Large intestine (tissue), 12 donors: Measurements from ENCODE around the gene MDK. TPM values are rescaled to one million over a fixed set of nuclear protein-coding genes. Genes with fewer than 3 reads are reported as not detected.

ENCODE experiments used
- DNase-seq, 2 donors: peaks; one replicate each; pipeline versions ENCODE4 v3.0.0 to v3.0.0-alpha.2; 2013
- H3K27ac ChIP-seq: one replicate; pipeline ENCODE4 v1.5.1; 2013; ENCODE audit warnings: low read length
- H3K27me3 ChIP-seq: 2 replicates; pipeline ENCODE4 v1.6.1; 2013; ENCODE audit warnings: low read length; ENCODE audit not compliant: control insufficient read depth, insufficient read depth
- H3K36me3 ChIP-seq: 2 replicates; pipeline ENCODE4 v1.6.1; 2013; ENCODE audit warnings: low read length; ENCODE audit not compliant: control insufficient read depth, insufficient read depth
- H3K4me1 ChIP-seq: one replicate; pipeline ENCODE4 v1.6.1; 2013; ENCODE audit warnings: low read length; ENCODE audit not compliant: control insufficient read depth, insufficient read depth
- H3K4me3 ChIP-seq: one replicate; pipeline ENCODE4 v1.5.1; 2013; ENCODE audit warnings: low read length
- H3K9me3 ChIP-seq: one replicate; pipeline ENCODE4 v1.6.1; 2013; ENCODE audit warnings: mild to moderate bottlenecking, low read depth, low read length, moderate library complexity; ENCODE audit not compliant: control insufficient read depth
- WGBS: methylation state at CpG from one replicate; pipeline ENCODE4 v1.1.5; 2013; ENCODE audit warnings: low lambda C conversion rate; ENCODE audit not compliant: insufficient coverage; 5-methylcytosine and 5-hydroxymethylcytosine counted together
- long read RNA-seq, 11 donors: transcript quantifications; one replicate each; lab custom pipeline, GENCODE V29; 2026
- polyA plus RNA-seq: library from polyadenylated mRNA; unstranded; fragments of 120-200 nt; gene quantifications from one replicate; pipeline ENCODE4 v1.2.1, GENCODE V29; 2013

Gene MDK
- 232 TPM for polyA plus RNA-seq
- long read RNA-seq, donor 1, transcript MDK-205 (5 exons, 1,166 nt), result minor isoform, 14 of 91 reads
- long read RNA-seq, donor 1, transcript MDK-206 (4 exons, 1,026 nt), result minor isoform, 9 of 91 reads
- long read RNA-seq, donor 1, transcript MDK-203 (5 exons, 828 nt), result major isoform, 57 of 91 reads
- long read RNA-seq, donor 1, partial matches to known transcripts, result 7 of 91 reads
- long read RNA-seq, donor 1, other reads (novel, unspliced or antisense), result 0 of 91 reads
- long read RNA-seq, donor 2, transcript MDK-206 (4 exons, 1,026 nt), result minor isoform, 20 of 170 reads
- long read RNA-seq, donor 2, transcript MDK-205 (5 exons, 1,166 nt), result minor isoform, 15 of 170 reads
- long read RNA-seq, donor 2, transcript MDK-203 (5 exons, 828 nt), result major isoform, 99 of 170 reads
- long read RNA-seq, donor 2, partial matches to known transcripts, result 30 of 170 reads
- long read RNA-seq, donor 2, other reads (novel, unspliced or antisense), result 0 of 170 reads
- long read RNA-seq, donor 3, result 0 reads
- long read RNA-seq, donor 4, transcript MDK-203 (5 exons, 828 nt), result major isoform, 9 of 12 reads
- long read RNA-seq, donor 4, partial matches to known transcripts, result 0 of 12 reads
- long read RNA-seq, donor 4, other reads (novel, unspliced or antisense), result 0 of 12 reads
- long read RNA-seq, donor 5, transcript MDK-203 (5 exons, 828 nt), result major isoform, 87 of 149 reads
- long read RNA-seq, donor 5, transcript MDK-205 (5 exons, 1,166 nt), result minor isoform, 17 of 149 reads
- long read RNA-seq, donor 5, transcript MDK-206 (4 exons, 1,026 nt), result minor isoform, 27 of 149 reads
- long read RNA-seq, donor 5, transcript MDK-202 (5 exons, 951 nt), result minor isoform, 5 of 149 reads
- long read RNA-seq, donor 5, partial matches to known transcripts, result 13 of 149 reads
- long read RNA-seq, donor 5, other reads (novel, unspliced or antisense), result 0 of 149 reads
- long read RNA-seq, donor 6, transcript MDK-203 (5 exons, 828 nt), result major isoform, 78 of 136 reads
- long read RNA-seq, donor 6, transcript MDK-205 (5 exons, 1,166 nt), result minor isoform, 12 of 136 reads
- long read RNA-seq, donor 6, transcript MDK-206 (4 exons, 1,026 nt), result minor isoform, 8 of 136 reads
- long read RNA-seq, donor 6, partial matches to known transcripts, result 36 of 136 reads
- long read RNA-seq, donor 6, other reads (novel, unspliced or antisense), result 0 of 136 reads
- long read RNA-seq, donor 7, transcript MDK-206 (4 exons, 1,026 nt), result minor isoform, 17 of 160 reads
- long read RNA-seq, donor 7, transcript MDK-205 (5 exons, 1,166 nt), result minor isoform, 17 of 160 reads
- long read RNA-seq, donor 7, transcript MDK-203 (5 exons, 828 nt), result major isoform, 79 of 160 reads
- long read RNA-seq, donor 7, partial matches to known transcripts, result 38 of 160 reads
- long read RNA-seq, donor 7, other reads (novel, unspliced or antisense), result 0 of 160 reads
- long read RNA-seq, donor 8, transcript MDK-206 (4 exons, 1,026 nt), result minor isoform, 17 of 165 reads
- long read RNA-seq, donor 8, transcript MDK-203 (5 exons, 828 nt), result major isoform, 96 of 165 reads
- long read RNA-seq, donor 8, transcript MDK-205 (5 exons, 1,166 nt), result minor isoform, 12 of 165 reads
- long read RNA-seq, donor 8, partial matches to known transcripts, result 34 of 165 reads
- long read RNA-seq, donor 8, other reads (novel, unspliced or antisense), result 0 of 165 reads
- long read RNA-seq, donor 9, transcript MDK-206 (4 exons, 1,026 nt), result minor isoform, 11 of 125 reads
- long read RNA-seq, donor 9, transcript MDK-205 (5 exons, 1,166 nt), result minor isoform, 6 of 125 reads
- long read RNA-seq, donor 9, transcript MDK-203 (5 exons, 828 nt), result major isoform, 73 of 125 reads
- long read RNA-seq, donor 9, partial matches to known transcripts, result 28 of 125 reads
- long read RNA-seq, donor 9, other reads (novel, unspliced or antisense), result 5 of 125 reads
- long read RNA-seq, donor 10, transcript MDK-206 (4 exons, 1,026 nt), result minor isoform, 10 of 115 reads
- long read RNA-seq, donor 10, transcript MDK-203 (5 exons, 828 nt), result major isoform, 60 of 115 reads
- long read RNA-seq, donor 10, transcript MDK-205 (5 exons, 1,166 nt), result minor isoform, 12 of 115 reads
- long read RNA-seq, donor 10, partial matches to known transcripts, result 27 of 115 reads
- long read RNA-seq, donor 10, other reads (novel, unspliced or antisense), result 0 of 115 reads
- long read RNA-seq, donor 11, transcript MDK-206 (4 exons, 1,026 nt), result minor isoform, 15 of 120 reads
- long read RNA-seq, donor 11, transcript MDK-205 (5 exons, 1,166 nt), result minor isoform, 12 of 120 reads
- long read RNA-seq, donor 11, transcript MDK-203 (5 exons, 828 nt), result major isoform, 70 of 120 reads
- long read RNA-seq, donor 11, partial matches to known transcripts, result 19 of 120 reads
- long read RNA-seq, donor 11, other reads (novel, unspliced or antisense), result 0 of 120 reads

GRCh38 chr11:46381048-46381818, at the start of gene MDK:
Gene MDK, plus strand, starts transcription at chr11:46381669. Its CDS starts 389 bp downstream, at chr11:46382058.
- DNase-seq, result peak in 1 of 2 donors; percentile 56
- peaks cover 21% of the 10 kb centered on the region for H3K4me1 ChIP-seq
- peak within 1 kb of the TSS; percentile 80 for H3K27ac ChIP-seq
- no CpG with 5 or more reads among the region's 96 CpGs for WGBS
- H3K4me3 ChIP-seq, result peak within 1 kb of the TSS; percentile 83
- H3K36me3 ChIP-seq, result peaks cover 26% of the 10 kb centered on the region
- H3K9me3 ChIP-seq, result peaks cover 5% of the 10 kb centered on the region
- H3K27me3 ChIP-seq, result peaks cover 3% of the 10 kb centered on the region

DNA sequence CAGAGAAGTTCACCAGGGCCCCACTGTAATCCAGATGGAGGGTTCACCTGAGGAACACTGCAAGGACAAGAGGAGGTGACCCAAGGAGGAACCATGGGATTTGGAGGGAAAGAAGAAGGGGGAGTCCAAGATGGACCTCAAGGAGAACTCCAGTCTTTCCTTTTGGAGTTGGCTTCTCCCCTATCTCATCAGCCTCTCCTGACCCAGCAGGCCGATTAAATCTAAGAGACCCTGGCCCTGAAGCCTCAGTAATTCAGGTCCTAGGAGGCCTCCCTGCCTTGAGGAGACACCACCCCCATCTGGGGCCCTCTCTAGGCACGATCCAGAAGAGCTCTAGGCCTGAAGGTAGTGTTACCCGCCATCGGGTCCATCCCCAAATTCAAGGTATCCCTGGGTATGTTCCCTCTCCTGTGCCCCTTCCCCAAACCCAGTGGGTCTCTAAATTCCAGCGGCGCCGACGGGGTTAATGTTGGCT, 49.3 kb upstream of the MDK start:
- peak overlapping the region; percentile 7 for H3K4me3 ChIP-seq
- peaks cover 8% of the 10 kb centered on the region for H3K4me1 ChIP-seq

DNA sequence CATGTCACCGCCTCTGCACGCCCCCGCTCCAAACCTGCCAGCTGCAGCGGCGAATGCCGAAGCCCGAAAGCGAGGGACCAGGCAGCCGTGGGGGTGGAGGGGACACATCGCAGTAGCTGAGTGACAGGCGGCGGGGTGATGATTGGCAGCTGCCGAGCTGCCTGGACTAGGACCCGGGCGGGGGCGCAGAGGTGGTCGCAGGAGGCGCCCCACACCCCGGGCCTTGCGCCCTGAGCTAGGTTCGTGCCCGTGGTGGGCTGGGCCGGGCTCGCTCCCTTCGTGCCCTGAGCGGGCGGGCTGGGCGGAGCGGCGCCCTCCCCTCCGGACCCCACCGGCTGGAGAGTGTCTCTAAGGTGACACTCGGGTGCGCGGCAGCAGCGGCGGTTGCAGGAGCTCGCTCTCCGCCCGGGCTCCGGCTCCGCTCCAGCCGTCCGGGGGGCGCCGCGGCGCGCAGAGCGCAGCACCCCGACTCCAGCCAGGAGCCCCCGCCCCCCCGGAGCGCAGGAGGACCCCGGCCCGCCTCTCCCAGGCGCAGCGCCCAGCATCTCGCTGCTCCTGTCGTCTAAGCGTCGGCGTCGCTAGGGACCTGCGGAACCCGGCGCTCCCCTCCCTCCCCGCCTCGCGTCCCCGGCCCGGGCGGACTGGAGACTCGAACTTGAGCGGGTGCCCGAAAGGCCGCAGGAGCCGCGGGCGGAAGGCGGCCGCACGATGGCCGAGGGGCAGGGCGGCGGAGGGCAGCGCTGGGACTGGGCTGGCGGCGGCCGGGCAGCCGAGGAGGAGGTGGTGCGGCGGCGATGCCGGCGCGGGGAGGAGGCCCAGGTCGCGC, 48.7 kb upstream of the MDK start:
- no peaks in the 10 kb centered on the region for H3K9me3 ChIP-seq
- peak overlapping the region; percentile 25 for H3K4me3 ChIP-seq
- peaks cover 56% of the 10 kb centered on the region for H3K27me3 ChIP-seq
- no peaks in the 10 kb centered on the region for H3K36me3 ChIP-seq
- peaks cover 8% of the 10 kb centered on the region for H3K4me1 ChIP-seq
- no peak for DNase-seq
- H3K27ac ChIP-seq, result no peak overlapping the region
- WGBS, result no CpG with 5 or more reads among the region's 99 CpGs

More for the DNA sequence above, 49.3 kb upstream of the MDK start:
- Histone ChIP-seq H3K36me3 (no peaks in the 10 kb centered on the region), H3K9me3 (no peaks in the 10 kb centered on the region), H3K27me3 (peaks cover 56% of the 10 kb centered on the region), H3K27ac (no peak overlapping the region)
- no peak for DNase-seq
- no CpG with 5 or more reads among the region's 8 CpGs for WGBS

- H3K9me3 ChIP-seq, result no peaks in the 10 kb centered on the region
- H3K36me3 ChIP-seq, result no peaks in the 10 kb centered on the region
- no peak overlapping the region for H3K27ac ChIP-seq
- peaks cover 56% of the 10 kb centered on the region for H3K27me3 ChIP-seq
- DNase-seq, result no peak
- peak overlapping the region; percentile 25 for H3K4me3 ChIP-seq
- peaks cover 9% of the 10 kb centered on the region for H3K4me1 ChIP-seq
- no CpG with 5 or more reads among the region's 25 CpGs for WGBS
Observed at GRCh38 chr11:46333394-46333947, 48.0 kb upstream of the MDK start.

- Histone ChIP-seq H3K9me3 (no peaks in the 10 kb centered on the region), H3K36me3 (no peaks in the 10 kb centered on the region), H3K27ac (no peak overlapping the region), H3K4me1 (peaks cover 16% of the 10 kb centered on the region), H3K4me3 (no peak overlapping the region), H3K27me3 (peaks cover 56% of the 10 kb centered on the region)
- no peak for DNase-seq
- no CpG with 5 or more reads among the region's 3 CpGs for WGBS
Observed at GRCh38 chr11:46334211-46334610, 47.3 kb upstream of the MDK start.

DNA sequence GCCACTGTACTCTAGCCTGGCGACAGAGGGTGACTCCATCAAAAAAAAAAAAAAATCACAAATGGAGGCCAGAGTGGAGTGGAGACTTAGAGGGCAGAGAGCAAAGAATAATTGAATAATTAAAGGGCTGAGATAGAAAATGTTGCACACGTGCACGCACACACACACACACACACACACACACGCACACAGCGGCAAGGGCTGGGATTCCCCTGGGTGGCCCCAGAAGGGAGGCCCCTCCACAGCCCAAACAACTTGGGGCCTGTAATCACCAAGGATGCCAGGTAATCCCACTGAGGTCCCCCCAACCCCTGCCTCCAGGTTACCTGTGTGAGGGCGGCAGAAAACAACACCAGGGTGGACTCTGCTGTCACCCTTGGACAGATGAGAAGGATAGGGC, 46.2 kb upstream of the MDK start:
- Histone ChIP-seq H3K9me3 (no peaks in the 10 kb centered on the region), H3K36me3 (no peaks in the 10 kb centered on the region), H3K27me3 (peaks cover 50% of the 10 kb centered on the region), H3K4me1 (peaks cover 26% of the 10 kb centered on the region), H3K27ac (no peak overlapping the region), H3K4me3 (no peak overlapping the region)
- 67% methylated on average over 1 of the region's 6 CpGs for WGBS
- DNase-seq, result no peak

DNA sequence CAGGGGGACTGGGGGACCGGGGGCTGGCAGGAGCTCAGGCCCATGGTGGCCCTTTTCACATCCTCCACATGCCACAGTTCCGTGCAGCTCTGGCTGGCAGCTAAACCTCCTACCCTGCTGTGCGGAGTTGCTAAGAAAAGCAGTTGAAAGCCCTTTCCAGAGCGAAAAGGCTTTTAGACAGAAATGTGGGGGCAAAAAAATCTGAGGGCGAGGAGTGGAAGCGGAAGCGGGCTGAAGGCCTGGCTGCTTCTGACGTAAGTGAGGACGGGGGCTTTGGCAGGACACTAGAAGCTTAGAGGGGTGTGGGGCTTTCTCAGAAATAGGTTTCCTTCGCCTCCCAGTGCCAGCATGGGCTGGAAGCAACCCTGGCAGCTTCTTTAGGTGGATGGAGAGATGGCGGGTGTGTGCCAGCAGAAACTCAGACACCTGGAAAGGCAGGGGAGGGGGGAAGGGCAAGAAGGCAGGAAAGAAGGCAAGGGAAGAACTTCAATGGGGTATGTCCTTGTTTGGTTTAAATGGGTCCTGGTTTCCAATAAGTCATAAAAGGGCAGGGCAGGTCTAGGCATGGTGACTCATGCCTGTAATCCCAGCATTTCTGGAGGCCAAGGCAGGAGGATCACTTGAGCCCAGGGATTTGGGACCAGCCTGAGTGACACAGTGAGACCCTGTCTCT, 45.4 kb upstream of the MDK start:
- no peak overlapping the region for H3K27ac ChIP-seq
- H3K9me3 ChIP-seq, result no peaks in the 10 kb centered on the region
- no peak overlapping the region for H3K4me3 ChIP-seq
- H3K27me3 ChIP-seq, result peaks cover 42% of the 10 kb centered on the region
- 100% methylated on average over 1 of the region's 11 CpGs for WGBS
- H3K4me1 ChIP-seq, result peaks cover 24% of the 10 kb centered on the region
- DNase-seq, result no peak
- H3K36me3 ChIP-seq, result no peaks in the 10 kb centered on the region
